DND-41 (cell line): Measurements from ENCODE around the gene MMP7.

ENCODE experiments used
- ATAC-seq: fragments of 200-7000 bp; cut with Tn5 transposase; 3 replicates; pipeline ENCODE4 v1.9.1; 2021; ENCODE audit warnings: low read depth; ENCODE audit not compliant: insufficient read depth
- DNase-seq: peaks from one replicate; pipeline ENCODE4 v3.0.0-alpha.2; 2020
- H2AFZ ChIP-seq: 2 replicates; pipeline ENCODE4 v1.6.0; 2012; ENCODE audit warnings: low read depth, low read length
- H3K27ac ChIP-seq: 2 replicates; pipeline ENCODE4 v1.5.1; 2012; ENCODE audit warnings: low read length, inconsistent platforms
- H3K27me3 ChIP-seq: fragments of 200-600 bp; sonication (generic); 2 replicates; pipeline ENCODE4 v1.6.0; 2012; ENCODE audit warnings: low read length, mild to moderate bottlenecking, inconsistent platforms; ENCODE audit not compliant: insufficient read depth, poor library complexity
- H3K36me3 ChIP-seq: 2 replicates; pipeline ENCODE4 v1.5.1; 2012; ENCODE audit warnings: low read length, inconsistent platforms; ENCODE audit not compliant: insufficient read depth
- H3K4me1 ChIP-seq: 2 replicates; pipeline ENCODE4 v1.5.1; 2012; ENCODE audit warnings: mild to moderate bottlenecking, low read length; ENCODE audit not compliant: insufficient read depth
- H3K4me2 ChIP-seq: 2 replicates; pipeline ENCODE4 v1.6.0; 2012; ENCODE audit warnings: mild to moderate bottlenecking, moderate library complexity, low read length, inconsistent platforms; ENCODE audit not compliant: insufficient read depth
- H3K4me3 ChIP-seq, 2 experiments: fragments of 200-600 bp in 1 of 2; shearing (Covaris generic) in 1 of 2; 2 replicates each; pipeline ENCODE4 v1.5.1; 2012 to 2016; ENCODE audit warnings: inconsistent platforms in 2 of 2, low read length in 2 of 2, mild to moderate bottlenecking in 2 of 2, low read depth in 1 of 2, moderate library complexity in 1 of 2
- H3K79me2 ChIP-seq: 2 replicates; pipeline ENCODE4 v1.6.0; 2012; ENCODE audit warnings: low read length, inconsistent platforms; ENCODE audit not compliant: insufficient read depth
- H3K9ac ChIP-seq: 2 replicates; pipeline ENCODE4 v1.6.0; 2012; ENCODE audit warnings: low read depth, mild to moderate bottlenecking, inconsistent platforms, low read length, moderate library complexity
- H3K9me3 ChIP-seq: 2 replicates; pipeline ENCODE4 v1.5.1; 2012; ENCODE audit warnings: low read length, moderate library complexity, mild to moderate bottlenecking, inconsistent platforms; ENCODE audit not compliant: insufficient read depth, severe bottlenecking
- H4K20me1 ChIP-seq: 2 replicates; pipeline ENCODE4 v1.6.0; 2012; ENCODE audit warnings: low read length; ENCODE audit not compliant: insufficient read depth
- CTCF ChIP-seq: IDR thresholded peaks from 2 replicates; pipeline ENCODE4 v1.5.1; 2012; ENCODE audit warnings: borderline replicate concordance, low read length, moderate library complexity, mild to moderate bottlenecking; ENCODE audit not compliant: poor library complexity, severe bottlenecking; ENCODE audit errors: extremely low read depth
- EZH2 ChIP-seq: IDR thresholded peaks from 3 replicates; pipeline ENCODE4 v1.6.1; 2012; ENCODE audit warnings: borderline replicate concordance, low read depth, mild to moderate bottlenecking, moderate library complexity, low read length, inconsistent platforms; ENCODE audit not compliant: severe bottlenecking

MMP7 gene

GRCh38 chr11:102500829-102501228 lies 29.7 kb downstream of the MMP7 start:
- no peak for DNase-seq
- H3K36me3 ChIP-seq, result no peaks in the 10 kb centered on the region
- H3K9ac ChIP-seq, result no peak overlapping the region
- H3K4me2 ChIP-seq, result no peak overlapping the region
- H3K27me3 ChIP-seq, result peaks cover 13% of the 10 kb centered on the region
- no peaks in the 10 kb centered on the region for H3K9me3 ChIP-seq
- ATAC-seq, result no peak
- no peak overlapping the region for H3K4me3 ChIP-seq
- H4K20me1 ChIP-seq, result no peaks in the 10 kb centered on the region
- H3K79me2 ChIP-seq, result no peaks in the 10 kb centered on the region
- H3K4me1 ChIP-seq, result no peaks in the 10 kb centered on the region
- no peak overlapping the region for H3K27ac ChIP-seq
- no peak overlapping the region for H2AFZ ChIP-seq
- TF ChIP-seq EZH2 (no peak), CTCF (no peak)

- TF ChIP-seq EZH2 (no peak), CTCF (no peak)
- H3K4me3 ChIP-seq, result no peak overlapping the region
Observed at GRCh38 chr11:102499931-102500330, 30.6 kb downstream of the MMP7 start.

GRCh38 chr11:102499151-102499550 lies 31.4 kb downstream of the MMP7 start:
- no peaks in the 10 kb centered on the region for H4K20me1 ChIP-seq
- H3K9ac ChIP-seq, result no peak overlapping the region
- peaks cover 13% of the 10 kb centered on the region for H3K27me3 ChIP-seq
- no peaks in the 10 kb centered on the region for H3K4me1 ChIP-seq
- no peak overlapping the region for H3K27ac ChIP-seq
- no peaks in the 10 kb centered on the region for H3K9me3 ChIP-seq
- no peak for ATAC-seq
- no peaks in the 10 kb centered on the region for H3K79me2 ChIP-seq
- DNase-seq, result no peak
- H3K4me2 ChIP-seq, result no peak overlapping the region
- H3K36me3 ChIP-seq, result no peaks in the 10 kb centered on the region
- TF ChIP-seq CTCF (no peak), EZH2 (no peak)
- no peak overlapping the region for H2AFZ ChIP-seq
- H3K4me3 ChIP-seq, result no peak overlapping the region

More at GRCh38 chr11:102499931-102500330, 30.6 kb downstream of the MMP7 start:
- Histone ChIP-seq H3K27ac (no peak overlapping the region), H3K79me2 (no peaks in the 10 kb centered on the region), H3K4me1 (no peaks in the 10 kb centered on the region), H4K20me1 (no peaks in the 10 kb centered on the region), H3K27me3 (peaks cover 13% of the 10 kb centered on the region), H3K9me3 (no peaks in the 10 kb centered on the region), H3K36me3 (no peaks in the 10 kb centered on the region), H3K4me2 (no peak overlapping the region), H3K9ac (no peak overlapping the region), H2AFZ (no peak overlapping the region)
- ATAC-seq (no peak), DNase-seq (no peak)

- Histone ChIP-seq H3K79me2 (no peaks in the 10 kb centered on the region), H3K4me1 (no peaks in the 10 kb centered on the region), H3K9me3 (no peaks in the 10 kb centered on the region), H3K27me3 (peaks cover 13% of the 10 kb centered on the region), H2AFZ (no peak overlapping the region), H3K4me2 (no peak overlapping the region), H3K27ac (no peak overlapping the region), H3K36me3 (no peaks in the 10 kb centered on the region), H4K20me1 (no peaks in the 10 kb centered on the region), H3K9ac (no peak overlapping the region), H3K4me3 (no peak overlapping the region)
- no peak for TF ChIP-seq EZH2
- TF ChIP-seq CTCF, result no peak
- no peak for DNase-seq
- no peak for ATAC-seq
Observed at GRCh38 chr11:102497061-102497460, 33.5 kb downstream of the MMP7 start.
